HG02610 (cell line): ENCODE data around the gene FHDC1.

ENCODE experiments used
- ATAC-seq: cut with Tn5 transposase; IDR thresholded peaks from one replicate; pipeline ENCODE4 v1.9.1; 2021; ENCODE audit warnings: mild to moderate bottlenecking, moderate library complexity; ENCODE audit not compliant: unreplicated experiment

FHDC1 gene

GRCh38 chr4:153027866-153028265 is 91.7 kb downstream of the FHDC1 start:
- ATAC-seq, result no peak

DNA sequence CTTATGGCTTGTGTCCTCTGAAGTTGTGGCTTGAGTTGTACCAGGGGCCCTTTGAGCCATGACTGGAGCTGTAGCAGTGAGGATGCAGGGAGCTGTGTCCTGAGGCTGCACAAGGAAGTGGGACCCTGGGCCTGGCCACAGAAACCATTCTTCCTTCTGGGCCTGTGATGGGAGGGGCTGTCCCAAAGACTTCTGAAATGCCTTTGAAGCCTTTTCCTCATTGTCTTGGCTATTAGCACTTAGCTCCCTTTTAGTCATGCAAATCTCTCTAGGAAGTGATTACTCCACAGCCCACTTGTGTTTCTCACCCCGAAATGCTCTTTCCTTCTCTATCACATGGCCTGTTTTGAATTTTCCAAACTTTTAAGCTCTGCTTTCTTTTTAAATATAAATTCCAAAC is 92.4 kb downstream of the FHDC1 start:
- ATAC-seq, result no peak
